Activated B cell treated with CpG ODN at 0.5 μM for 24 hours (primary cell): Measurements from ENCODE around the gene SART1. TPM values are rescaled to one million over a fixed set of nuclear protein-coding genes. Genes with fewer than 3 reads are reported as not detected.

Source experiments
- ATAC-seq: fragments of 200-7000 bp; cut with Tn5 transposase; one replicate; pipeline ENCODE4 v1.10.0; 2021; ENCODE audit warnings: low read depth, mild to moderate bottlenecking, moderate library complexity
- CTCF ChIA-PET: fragments of 350-600 bp; sonication (Branson Sonifier 250); formaldehyde crosslinking; loops from one replicate; lab custom pipeline; 2021; ENCODE audit warnings: antibody characterized with exemption; lab: Charles Lee
- POLR2A ChIA-PET: fragments of 350-600 bp; sonication (Branson Sonifier 250); formaldehyde crosslinking; loops from one replicate; lab custom pipeline; 2021; ENCODE audit warnings: antibody characterized with exemption; lab: Charles Lee
- DNase-seq: peaks from one replicate; pipeline ENCODE4 v3.0.0; 2022
- H3K27ac Mint-ChIP-seq: one replicate; pipeline ENCODE4 v1.8.0; 2020; ENCODE audit warnings: mixed read lengths
- H3K27me3 Mint-ChIP-seq: one replicate; pipeline ENCODE4 v1.8.0; 2021; ENCODE audit warnings: mixed read lengths
- H3K36me3 Mint-ChIP-seq: one replicate; pipeline ENCODE4 v1.8.0; 2021; ENCODE audit warnings: low read depth, mixed read lengths
- H3K4me1 Mint-ChIP-seq: one replicate; pipeline ENCODE4 v1.8.0; 2021; ENCODE audit warnings: mixed read lengths
- H3K4me3 Mint-ChIP-seq: one replicate; pipeline ENCODE4 v1.8.0; 2020; ENCODE audit warnings: mild to moderate bottlenecking, mixed read lengths
- H3K9me3 Mint-ChIP-seq: one replicate; pipeline ENCODE4 v1.8.0; 2020; ENCODE audit warnings: mixed read lengths
- CTCF ChIP-seq: fragments of 200-600 bp; IDR thresholded peaks from one replicate; pipeline ENCODE4 v1.8.0; 2022; ENCODE audit warnings: antibody characterized with exemption, mild to moderate bottlenecking
- intact Hi-C: fragments of 100-400 bp; cut with micrococcal nuclease; formaldehyde crosslinking; loops from one replicate; pipeline ENCODE4 v1.15.1; 2024
- total RNA-seq: library from RNA; stranded (reverse); gene quantifications from 2 replicates; pipeline ENCODE4 v1.2.3, GENCODE V29; 2022

SART1 gene
- total RNA-seq, 1 donor from 2014 or later, result 86.6 TPM

GRCh38 chr11:65916391-65916790 is 45.1 kb upstream of the SART1 start:
- CTCF ChIA-PET, result interaction anchor here (1.6 kb wide), 1 partner anchor 28 kb away, joined by 6 read pairs; the partner anchor contains the start of gene FIBP
- H3K27ac Mint-ChIP-seq, result no peak overlapping the region

GRCh38 chr11:65917077-65917433 is 44.5 kb upstream of the SART1 start:
- Mint-ChIP-seq H3K4me1 (peaks cover 51% of the 10 kb centered on the region), H3K36me3 (peaks cover 12% of the 10 kb centered on the region), H3K27ac (no peak overlapping the region), H3K9me3 (no peaks in the 10 kb centered on the region), H3K4me3 (peak overlapping the region; percentile 53), H3K27me3 (no peaks in the 10 kb centered on the region)
- POLR2A ChIA-PET, result interaction anchor here (1.1 to 4.8 kb wide), 3 partner anchors 23 to 57 kb away, joined by 5 to 55 read pairs (median 13); partner anchors contain the start of genes CCDC85B, FIBP and MUS81
- CTCF ChIA-PET, result interaction anchor here (1.3 kb wide), 1 partner anchor 27 kb away, joined by 3 read pairs; the partner anchor contains the start of gene CCDC85B
- no peak for TF ChIP-seq CTCF
- intact Hi-C loops, result no loop called here
- DNase-seq (no peak), ATAC-seq (no peak)

More at GRCh38 chr11:65916391-65916790, 45.1 kb upstream of the SART1 start:
- H3K4me1 Mint-ChIP-seq, result peaks cover 55% of the 10 kb centered on the region
- intact Hi-C loops, result no loop called here
- DNase-seq, result no peak
- no peak for TF ChIP-seq CTCF
- H3K9me3 Mint-ChIP-seq, result no peaks in the 10 kb centered on the region
- peaks cover 3% of the 10 kb centered on the region for H3K27me3 Mint-ChIP-seq
- H3K4me3 Mint-ChIP-seq, result peak overlapping the region; percentile 53
- POLR2A ChIA-PET, result interaction anchor here (1.0 to 2.3 kb wide), 2 partner anchors 27 to 46 kb away, joined by 3 to 18 read pairs; partner anchors contain the start of genes CCDC85B and FIBP
- ATAC-seq, result no peak
- H3K36me3 Mint-ChIP-seq, result peaks cover 9% of the 10 kb centered on the region

- CTCF ChIA-PET, result interaction anchor here (1.3 to 1.5 kb wide), 2 partner anchors 27 to 29 kb away, joined by 3 to 5 read pairs; partner anchors contain the start of genes CCDC85B and FIBP
- no peak for ATAC-seq
- no peak for DNase-seq
- peaks cover 18% of the 10 kb centered on the region for H3K36me3 Mint-ChIP-seq
- intact Hi-C loops, result loop anchor here (2.0 kb wide), 1 partner anchor 23 kb away; no protein-coding TSS in a partner anchor
- H3K27me3 Mint-ChIP-seq, result no peaks in the 10 kb centered on the region
- peak overlapping the region; percentile 81 for H3K27ac Mint-ChIP-seq
- peaks cover 53% of the 10 kb centered on the region for H3K4me1 Mint-ChIP-seq
- H3K4me3 Mint-ChIP-seq, result peak overlapping the region; percentile 88
- TF ChIP-seq CTCF, result no peak
- no peaks in the 10 kb centered on the region for H3K9me3 Mint-ChIP-seq
- POLR2A ChIA-PET, result interaction anchor here (0.6 to 4.8 kb wide), 12 partner anchors 10 to 58 kb away, joined by 3 to 55 read pairs (median 6); partner anchors contain the start of genes CCDC85B, FIBP, FOSL1 and MUS81
These were observed 43.9 kb upstream of the SART1 start for GRCh38 chr11:65917434-65918210.

GRCh38 chr11:65918211-65919140 is 43.1 kb upstream of the SART1 start, which contains the start of gene C11orf68:
C11orf68 (minus strand) TSS chr11:65919062; CDS start chr11:65919031, 31 bp downstream.
- peak within 1 kb of the TSS; percentile 81 for H3K27ac Mint-ChIP-seq
- peaks cover 53% of the 10 kb centered on the region for H3K4me1 Mint-ChIP-seq
- ChIA-PET POLR2A (interaction anchor here (0.6 to 4.8 kb wide), 12 partner anchors 9 to 198 kb away, joined by 3 to 55 read pairs (median 6); partner anchors contain the start of genes CCDC85B, FIBP, FOSL1 and MUS81), CTCF (interaction anchor here (0.5 to 1.5 kb wide), 3 partner anchors 28 to 30 kb away, joined by 3 to 5 read pairs (median 3); partner anchors contain the start of genes CCDC85B and FIBP)
- intact Hi-C loops, result loop anchor here (1.0 to 2.0 kb wide), 12 partner anchors 10 to 303 kb away; partner anchors contain the start of genes BANF1, CCDC85B, CFL1 and EIF1AD
- no peaks in the 10 kb centered on the region for H3K9me3 Mint-ChIP-seq
- DNase-seq, result no peak
- H3K36me3 Mint-ChIP-seq, result peaks cover 26% of the 10 kb centered on the region
- H3K27me3 Mint-ChIP-seq, result no peaks in the 10 kb centered on the region
- H3K4me3 Mint-ChIP-seq, result peak within 1 kb of the TSS; percentile 93
- TF ChIP-seq CTCF, result no peak
- ATAC-seq, result no peak
